IMR-90 (cell line): ENCODE measurements around the gene IGFBP5. TPM values are rescaled to one million over a fixed set of nuclear protein-coding genes. Genes with fewer than 3 reads are reported as not detected.

ENCODE experiments used
- ATAC-seq: fragments of 200-7000 bp; cut with Tn5 transposase; 2 replicates; pipeline ENCODE4 v1.9.1; 2020; ENCODE audit warnings: low read depth, mild to moderate bottlenecking, moderate library complexity
- BruUV-seq: library from RNA; stranded (reverse); fragments of 400-500 nt; replicated peaks from 2 replicates; lab custom pipeline; 2021; lab: Mats Ljungman, UMichigan
- CTCF ChIA-PET: fragments of 300-600 bp; formaldehyde crosslinking; extraction: SDS; loops from one replicate; lab custom pipeline; 2021; ENCODE audit warnings: antibody characterized with exemption; lab: Yijun Ruan, JAX
- POLR2A ChIA-PET: fragments of 300-600 bp; sonication (Branson Sonifier 250); formaldehyde crosslinking; loops from one replicate; lab custom pipeline; 2022; ENCODE audit warnings: antibody characterized with exemption; ENCODE audit not compliant: unreplicated experiment; lab: Charles Lee
- DNase-seq: peaks from one replicate; pipeline ENCODE4 v3.0.0; 2013
- H2AFZ ChIP-seq: replicated peaks from 2 replicates; pipeline ENCODE3; 2013; ENCODE audit warnings: low read length, mild to moderate bottlenecking; ENCODE audit not compliant: poor library complexity
- H2AK5ac ChIP-seq: 2 replicates; pipeline ENCODE4 v1.6.1; 2013; ENCODE audit warnings: low read depth, low read length, inconsistent platforms
- H2AK9ac ChIP-seq: replicated peaks from 2 replicates; pipeline ENCODE3; 2013; ENCODE audit warnings: mild to moderate bottlenecking, low read depth, low read length, moderate library complexity; ENCODE audit not compliant: poor library complexity
- H2BK120ac ChIP-seq: 2 replicates; pipeline ENCODE4 v1.6.1; 2013; ENCODE audit warnings: low read depth, low read length, inconsistent platforms
- H2BK15ac ChIP-seq: 3 replicates; pipeline ENCODE4 v1.6.1; 2013; ENCODE audit warnings: low read depth, low read length, inconsistent platforms
- H2BK20ac ChIP-seq: 2 replicates; pipeline ENCODE4 v1.6.1; 2013; ENCODE audit warnings: low read depth, mild to moderate bottlenecking, inconsistent platforms, low read length, moderate library complexity
- H2BK5ac ChIP-seq: 2 replicates; pipeline ENCODE4 v1.6.1; 2013; ENCODE audit warnings: mild to moderate bottlenecking, low read depth, low read length, inconsistent platforms; ENCODE audit not compliant: poor library complexity, severe bottlenecking
- H3K14ac ChIP-seq: replicated peaks from 2 replicates; pipeline ENCODE4 v1.6.1; 2013; ENCODE audit warnings: low read depth, low read length, inconsistent platforms
- H3K18ac ChIP-seq: 2 replicates; pipeline ENCODE4 v1.6.1; 2013; ENCODE audit warnings: low read depth, low read length, control low read depth
- H3K23ac ChIP-seq: 2 replicates; pipeline ENCODE4 v1.6.1; 2013; ENCODE audit warnings: low read depth, low read length, inconsistent platforms
- H3K27ac ChIP-seq: 2 replicates; pipeline ENCODE4 v1.5.1; 2013; ENCODE audit warnings: mild to moderate bottlenecking, control low read depth, low read length; ENCODE audit not compliant: insufficient read depth
- H3K27me3 ChIP-seq: 2 replicates; pipeline ENCODE4 v1.6.1; 2013; ENCODE audit warnings: low read length; ENCODE audit not compliant: control insufficient read depth, insufficient read depth
- H3K36me3 ChIP-seq: 2 replicates; pipeline ENCODE4 v1.6.1; 2013; ENCODE audit warnings: low read length, mixed read lengths; ENCODE audit not compliant: control insufficient read depth, insufficient read depth
- H3K4ac ChIP-seq: 2 replicates; pipeline ENCODE4 v1.6.1; 2013; ENCODE audit warnings: low read depth, low read length, inconsistent platforms
- H3K4me1 ChIP-seq: 2 replicates; pipeline ENCODE4 v1.6.1; 2013; ENCODE audit warnings: low read length, mixed read lengths; ENCODE audit not compliant: control insufficient read depth, insufficient read depth
- H3K4me2 ChIP-seq: 2 replicates; pipeline ENCODE4 v1.6.1; 2013; ENCODE audit warnings: low read depth, mild to moderate bottlenecking, control low read depth, low read length, moderate library complexity
- H3K4me3 ChIP-seq: 2 replicates; pipeline ENCODE4 v1.5.1; 2013; ENCODE audit warnings: low read depth, mild to moderate bottlenecking, control low read depth, low read length, moderate library complexity; ENCODE audit not compliant: insufficient read depth
- H3K56ac ChIP-seq: 2 replicates; pipeline ENCODE4 v1.6.1; 2013; ENCODE audit warnings: low read length, inconsistent platforms; ENCODE audit not compliant: insufficient read depth; ENCODE audit errors: extremely low read depth
- H3K79me1 ChIP-seq, 2 experiments: 2 replicates each; pipeline ENCODE4 v1.6.1; 2013; ENCODE audit warnings: low read length in 2 of 2, inconsistent platforms in 1 of 2, low read depth in 1 of 2
- H3K9ac ChIP-seq: 2 replicates; pipeline ENCODE4 v1.6.1; 2013; ENCODE audit warnings: low read depth, low read length, control low read depth
- H3K9me1 ChIP-seq: 2 replicates; pipeline ENCODE4 v1.6.1; 2013; ENCODE audit warnings: low read length, inconsistent platforms; ENCODE audit not compliant: insufficient read depth
- H3K9me3 ChIP-seq: 2 replicates; pipeline ENCODE4 v1.6.1; 2013; ENCODE audit warnings: low read length; ENCODE audit not compliant: control insufficient read depth, insufficient read depth
- H4K20me1 ChIP-seq: 2 replicates; pipeline ENCODE4 v1.6.1; 2013; ENCODE audit warnings: low read length, inconsistent platforms; ENCODE audit not compliant: insufficient read depth
- H4K5ac ChIP-seq: 2 replicates; pipeline ENCODE4 v1.6.1; 2013; ENCODE audit warnings: mild to moderate bottlenecking, low read depth, low read length, control low read depth
- H4K8ac ChIP-seq, 2 experiments: 2 replicates each; pipeline ENCODE4 v1.6.1; 2013; ENCODE audit warnings: low read depth in 2 of 2, low read length in 2 of 2, control low read depth in 1 of 2, inconsistent platforms in 1 of 2
- H4K91ac ChIP-seq: 2 replicates; pipeline ENCODE4 v1.6.1; 2013; ENCODE audit warnings: low read depth, low read length, inconsistent platforms; ENCODE audit not compliant: insufficient read depth
- BHLHE40 ChIP-seq: fragments of 150-350 bp; IDR thresholded peaks from 2 replicates; pipeline ENCODE4 v1.6.1; 2016; ENCODE audit warnings: mild to moderate bottlenecking, low read depth, low read length
- CEBPB ChIP-seq: IDR thresholded peaks from 2 replicates; pipeline ENCODE4 v1.6.1; 2012; ENCODE audit warnings: low read depth, low read length, improper control_type of control experiment
- CTCF ChIP-seq: conservative IDR thresholded peaks from 2 replicates; pipeline ENCODE4 v1.5.1; 2012; ENCODE audit warnings: mild to moderate bottlenecking, low read depth, low read length, improper control_type of control experiment
- FOS ChIP-seq: fragments of 150-350 bp; IDR thresholded peaks from 2 replicates; pipeline ENCODE4 v1.6.1; 2016; ENCODE audit warnings: low read depth, low read length
- MAFK ChIP-seq: IDR thresholded peaks from 2 replicates; pipeline ENCODE4 v1.6.1; 2012; ENCODE audit warnings: low read depth, low read length, improper control_type of control experiment
- MAZ ChIP-seq: IDR thresholded peaks from 2 replicates; pipeline ENCODE4 v1.6.1; 2012; ENCODE audit warnings: low read depth, mild to moderate bottlenecking, low read length, improper control_type of control experiment, moderate library complexity, borderline replicate concordance
- NFE2L2 ChIP-seq: fragments of 150-350 bp; IDR thresholded peaks from 2 replicates; pipeline ENCODE4 v1.6.1; 2016; ENCODE audit warnings: low read depth, mild to moderate bottlenecking, low read length
- POLR2A ChIP-seq: IDR thresholded peaks from 2 replicates; pipeline ENCODE4 v1.6.1; 2012; ENCODE audit warnings: mild to moderate bottlenecking, low read depth, low read length
- RCOR1 ChIP-seq: IDR thresholded peaks from 2 replicates; pipeline ENCODE4 v1.6.1; 2012; ENCODE audit warnings: mild to moderate bottlenecking, low read length, improper control_type of control experiment; ENCODE audit not compliant: insufficient replicate concordance
- RFX5 ChIP-seq: IDR thresholded peaks from 2 replicates; pipeline ENCODE4 v1.8.0; 2012; ENCODE audit warnings: low read depth, mild to moderate bottlenecking, low read length, moderate library complexity
- SMC3 ChIP-seq: fragments of 150-350 bp; IDR thresholded peaks from 2 replicates; pipeline ENCODE4 v1.6.1; 2016; ENCODE audit warnings: low read depth, mild to moderate bottlenecking, antibody characterized with exemption, low read length, moderate library complexity
- WGBS, 2 experiments: methylation state at CpG; one replicate each; pipeline versions ENCODE4 v1.1.5 to v1.1.7; 2013; ENCODE audit warnings: missing lambda C conversion rate in 2 of 2; ENCODE audit not compliant: insufficient read length in 1 of 2; ENCODE audit errors: extremely low coverage in 2 of 2; 5-methylcytosine and 5-hydroxymethylcytosine counted together
- dilution Hi-C: fragments of 300-500 bp; cut with HindIII; formaldehyde crosslinking; loops from one replicate; pipeline ENCODE4 v1.14.3; 2018; ENCODE audit warnings: low sequenced_read_pairs; ENCODE audit not compliant: unreplicated experiment
- in situ Hi-C: fragments of 300-500 bp; cut with MboI; formaldehyde crosslinking; loops from 3 replicates; pipeline ENCODE4 v1.14.3; 2019; ENCODE audit warnings: low sequenced_read_pairs, inconsistent platforms, mixed read lengths
- intact Hi-C: fragments of 100-400 bp; cut with micrococcal nuclease; formaldehyde crosslinking; loops from 2 replicates; pipeline ENCODE4 v1.10.0; 2022
- polyA plus RNA-seq, 3 experiments: library from polyadenylated mRNA; depleted of rRNA; stranded (reverse); fragments of >200 nt; gene quantifications; 2 replicates each; pipeline ENCODE4 v1.2.3, GENCODE V29; 2012; ENCODE audit warnings: low replicate concordance in 1 of 3
- total RNA-seq: library from RNA; depleted of rRNA; stranded (reverse); fragments of >200 nt; gene quantifications from 2 replicates; pipeline ENCODE4 v1.2.3, GENCODE V29; 2012
- TF ChIP-seq, protein P1 (sequence below): fragments of 150-350 bp; IDR thresholded peaks from 2 replicates; pipeline ENCODE4 v1.6.1; 2017; ENCODE audit warnings: mild to moderate bottlenecking, antibody characterized with exemption, low read length, low read depth

IGFBP5 gene
- total and polyA plus RNA-seq, 2 of the 4 experiments (the other 2 are of a cell fraction), result 392 to 1,339 TPM

GRCh38 chr2:216632346-216632951 lies 62.9 kb downstream of the IGFBP5 start:
- Histone ChIP-seq H2BK120ac (no peak overlapping the region), H3K23ac (0 out of 2 replicates have a peak overlapping the region, but pooled peaks have one; percentile 66), H2BK15ac (no peak overlapping the region), H3K9ac (no peak overlapping the region), H3K4me3 (no peak overlapping the region), H2BK20ac (no peak overlapping the region), H4K5ac (no peak overlapping the region), H4K8ac (no peak overlapping the region), H3K14ac (no peak overlapping the region), H3K4me1 (peaks cover 4% of the 10 kb centered on the region; the same call in 1 of the 2 replicates), H3K36me3 (no peaks in the 10 kb centered on the region), H3K9me3 (no peaks in the 10 kb centered on the region), H3K27ac (no peak overlapping the region), H3K9me1 (no peaks in the 10 kb centered on the region), H3K4ac (no peak overlapping the region), H2AK9ac (no peak overlapping the region), H2AFZ (peak overlapping the region; percentile 89), H3K56ac (no peak overlapping the region), H3K79me1 (no peaks in the 10 kb centered on the region), H2AK5ac (no peak overlapping the region), H2BK5ac (no peak overlapping the region), H3K27me3 (peaks cover 37% of the 10 kb centered on the region), H4K20me1 (no peaks in the 10 kb centered on the region), H4K91ac (no peak overlapping the region), H3K4me2 (peak overlapping the region; percentile 72), H3K18ac (no peak overlapping the region)
- DNase-seq (no peak), ATAC-seq (no peak)
- in situ Hi-C loops, result no loop called here
- dilution Hi-C loops, result no loop called here
- BruUV-seq, result no TSS peak
- 16% methylated on average over 5 of the region's 13 CpGs; no CpG with 5 or more reads in 1 of the 2 experiments for WGBS, 2 experiments
- ChIA-PET POLR2A (no interaction called here), CTCF (interaction anchor here (0.6 kb wide), 1 partner anchor 11 kb away, joined by 3 read pairs; no protein-coding TSS in a partner anchor)
- TF ChIP-seq CEBPB, result no peak
- no peak for TF ChIP-seq FOS
- TF ChIP-seq, protein P1, sequence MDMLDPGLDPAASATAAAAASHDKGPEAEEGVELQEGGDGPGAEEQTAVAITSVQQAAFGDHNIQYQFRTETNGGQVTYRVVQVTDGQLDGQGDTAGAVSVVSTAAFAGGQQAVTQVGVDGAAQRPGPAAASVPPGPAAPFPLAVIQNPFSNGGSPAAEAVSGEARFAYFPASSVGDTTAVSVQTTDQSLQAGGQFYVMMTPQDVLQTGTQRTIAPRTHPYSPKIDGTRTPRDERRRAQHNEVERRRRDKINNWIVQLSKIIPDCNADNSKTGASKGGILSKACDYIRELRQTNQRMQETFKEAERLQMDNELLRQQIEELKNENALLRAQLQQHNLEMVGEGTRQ, result no peak
- TF ChIP-seq RFX5, result no peak
- no peak for TF ChIP-seq SMC3
- TF ChIP-seq MAZ, result no peak
- no peak for TF ChIP-seq RCOR1
- TF ChIP-seq NFE2L2, result no peak
- no peak for TF ChIP-seq MAFK
- no peak for TF ChIP-seq BHLHE40
- no peak for TF ChIP-seq POLR2A
- no peak for TF ChIP-seq CTCF
- intact Hi-C loops, result no loop called here
